ENCODE results near the gene DENND5A.
"Not testable (repeated sequence)": the region's sequence is repeated elsewhere in the genome, so short reads cannot be mapped to it uniquely, and the experiment has no call there.

Gene DENND5A

GRCh38 chr11:9137293-9138132 is 127.6 kb downstream of the DENND5A start:
- DNase-seq = peak; percentile 93

GRCh38 chr11:9136741-9137140 is 128.4 kb downstream of the DENND5A start:
- DNase-seq = no peak

GRCh38 chr11:9133956-9134355 is 131.2 kb downstream of the DENND5A start:
- DNase-seq = no peak

DNA sequence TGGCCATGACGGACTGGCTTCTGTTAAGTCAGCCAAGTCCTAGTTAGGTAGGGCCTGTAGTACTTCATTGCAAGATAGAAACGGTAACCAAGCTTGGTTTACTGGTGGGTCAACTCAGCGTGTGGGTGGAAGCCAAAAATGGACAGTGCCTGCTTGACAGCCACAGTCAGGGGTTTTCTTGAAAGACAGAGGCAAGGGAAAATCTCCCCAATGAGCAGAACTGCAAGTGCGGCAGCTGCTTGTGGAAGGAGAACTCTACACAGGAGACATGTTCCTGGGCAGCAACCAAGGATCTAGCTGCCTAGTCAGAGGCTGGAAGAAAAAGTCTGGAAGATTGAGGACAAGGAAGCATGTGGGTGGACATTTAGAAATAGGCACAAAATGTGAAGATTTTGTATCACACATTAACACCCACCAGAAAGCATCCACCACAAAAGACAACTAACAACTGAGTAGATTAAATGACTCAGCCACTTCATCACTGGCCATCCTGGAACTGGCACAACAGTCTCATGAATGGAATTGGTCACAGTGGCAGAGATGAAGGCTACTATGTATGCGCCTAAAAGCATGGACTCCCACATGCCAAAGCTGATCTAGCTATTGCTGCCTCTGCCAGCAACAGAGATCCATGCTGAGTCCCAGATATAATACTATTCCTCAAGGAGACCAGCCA is 132.8 kb downstream of the DENND5A start:
- no peak for DNase-seq

GRCh38 chr11:9130297-9130696 is 134.9 kb downstream of the DENND5A start:
- DNase-seq = no peak

GRCh38 chr11:9126636-9127035 is 138.5 kb downstream of the DENND5A start:
- no peak for DNase-seq

DNA sequence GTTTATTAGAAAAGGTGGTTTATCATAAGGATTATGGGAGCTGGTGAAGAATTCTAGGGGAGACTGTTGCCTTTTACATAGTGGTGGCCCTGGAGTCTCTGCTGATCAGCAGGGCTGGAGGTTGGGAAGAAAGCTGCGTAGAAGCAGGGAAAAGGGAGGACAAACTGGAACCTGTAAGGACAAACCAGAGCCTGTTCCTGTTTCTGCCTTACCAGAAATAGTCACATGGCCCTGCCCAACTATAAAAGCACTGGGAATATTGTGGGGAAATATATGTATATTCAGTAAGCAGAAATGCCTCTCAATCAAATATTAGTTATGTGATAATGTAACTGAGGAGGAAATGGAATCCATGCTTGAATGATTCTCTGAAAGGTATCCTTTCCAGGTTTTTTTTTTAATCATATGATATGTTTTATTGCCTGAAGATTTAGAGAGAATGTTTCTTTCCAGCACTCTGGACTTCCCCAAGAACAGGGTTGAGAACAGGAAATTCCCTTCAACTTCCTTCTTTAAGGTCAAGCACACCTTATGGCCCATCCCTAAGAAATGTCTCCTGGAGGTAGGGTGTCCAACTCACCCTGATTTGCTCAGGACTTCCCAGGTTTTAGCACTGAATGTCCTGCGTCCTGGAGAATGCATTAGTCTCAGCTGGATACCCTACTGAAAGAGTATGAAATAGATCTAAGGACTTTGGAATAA is 139.8 kb downstream of the DENND5A start:
- DNase-seq = no peak

DNA sequence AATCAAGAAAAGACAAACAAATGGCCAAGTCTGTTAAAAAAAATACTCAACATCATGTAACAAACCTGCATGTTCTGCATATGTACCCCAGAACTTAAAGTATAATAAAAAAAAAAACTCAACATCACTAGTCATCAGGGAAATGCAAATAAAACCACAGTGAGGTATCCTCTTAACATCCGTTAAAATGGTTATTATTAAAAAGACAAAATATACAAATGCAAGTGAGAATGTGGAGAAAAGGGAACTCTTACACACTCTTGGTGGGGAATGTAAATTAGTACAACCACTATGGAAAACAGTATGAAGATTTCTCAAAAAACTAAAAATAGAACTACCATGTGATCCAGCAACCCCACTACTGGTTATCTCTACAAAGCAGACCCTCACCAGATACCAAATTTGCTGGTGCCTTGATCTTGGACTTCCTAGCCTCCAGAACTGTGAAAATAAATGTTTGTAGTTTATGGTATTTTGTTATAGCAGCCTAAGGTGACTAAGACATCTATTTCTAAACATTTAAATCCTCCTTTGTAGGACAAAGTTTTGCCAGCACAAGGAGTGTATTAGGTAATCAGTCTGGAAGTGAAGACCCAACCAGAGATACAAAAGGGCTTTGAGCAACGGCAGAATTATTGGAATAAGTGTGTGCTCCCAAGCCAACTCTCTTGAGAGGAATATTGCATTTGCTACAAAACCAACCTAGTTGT is 141.4 kb downstream of the DENND5A start:
- DNase-seq = no peak

- DNase-seq = no peak
These were observed 143.7 kb downstream of the DENND5A start for GRCh38 chr11:9121469-9121796.

- DNase-seq = no peak
These were observed 144.3 kb downstream of the DENND5A start for GRCh38 chr11:9120664-9121468.

GRCh38 chr11:9118277-9118676 is 146.9 kb downstream of the DENND5A start:
- no peak for DNase-seq

- no peak for DNase-seq
These were observed 153.1 kb downstream of the DENND5A start for GRCh38 chr11:9112075-9112474.

DNA sequence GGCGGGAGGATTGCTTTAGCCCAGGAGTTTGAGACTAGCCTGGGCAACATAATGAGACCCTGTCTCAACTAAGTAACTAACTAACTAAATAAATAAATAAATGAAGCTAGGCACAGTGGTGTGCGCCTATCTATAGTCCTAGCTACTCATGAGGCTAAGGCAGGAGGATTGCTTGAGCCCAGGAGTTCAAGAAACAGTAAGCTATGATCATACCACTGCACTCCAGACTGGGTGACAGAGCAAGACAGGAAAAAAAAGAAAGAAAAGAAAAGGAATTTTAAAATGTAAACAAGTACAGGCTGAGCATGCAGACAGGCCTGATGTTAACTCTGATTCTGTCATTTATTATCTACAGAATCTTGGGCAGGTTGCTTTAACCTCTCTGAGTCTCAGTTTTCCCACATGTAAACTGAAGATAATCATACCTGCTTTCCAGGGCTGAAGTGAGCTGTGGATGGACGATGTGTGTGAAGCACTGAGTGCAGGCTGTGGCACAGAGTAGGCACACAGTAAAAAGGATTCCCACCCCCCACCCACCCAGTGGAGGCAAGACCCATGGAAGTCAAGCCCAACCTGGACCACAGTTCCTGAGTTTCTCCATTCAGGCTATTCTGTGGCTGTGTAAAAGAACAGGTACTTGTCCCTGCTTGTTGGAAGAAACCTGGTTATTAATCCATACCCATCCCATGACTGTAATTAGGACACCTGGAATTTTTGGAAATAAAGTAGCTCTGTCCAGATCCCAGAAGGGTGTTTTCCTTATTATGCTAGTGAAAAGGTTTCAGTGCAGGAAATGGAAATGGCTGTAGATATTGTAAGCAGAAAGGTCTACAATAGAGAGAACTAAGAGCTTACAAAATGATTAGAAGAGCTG is 155.1 kb downstream of the DENND5A start:
- DNase-seq = no peak

GRCh38 chr11:9104580-9104979 is 160.6 kb downstream of the DENND5A start:
- DNase-seq = no peak

DNA sequence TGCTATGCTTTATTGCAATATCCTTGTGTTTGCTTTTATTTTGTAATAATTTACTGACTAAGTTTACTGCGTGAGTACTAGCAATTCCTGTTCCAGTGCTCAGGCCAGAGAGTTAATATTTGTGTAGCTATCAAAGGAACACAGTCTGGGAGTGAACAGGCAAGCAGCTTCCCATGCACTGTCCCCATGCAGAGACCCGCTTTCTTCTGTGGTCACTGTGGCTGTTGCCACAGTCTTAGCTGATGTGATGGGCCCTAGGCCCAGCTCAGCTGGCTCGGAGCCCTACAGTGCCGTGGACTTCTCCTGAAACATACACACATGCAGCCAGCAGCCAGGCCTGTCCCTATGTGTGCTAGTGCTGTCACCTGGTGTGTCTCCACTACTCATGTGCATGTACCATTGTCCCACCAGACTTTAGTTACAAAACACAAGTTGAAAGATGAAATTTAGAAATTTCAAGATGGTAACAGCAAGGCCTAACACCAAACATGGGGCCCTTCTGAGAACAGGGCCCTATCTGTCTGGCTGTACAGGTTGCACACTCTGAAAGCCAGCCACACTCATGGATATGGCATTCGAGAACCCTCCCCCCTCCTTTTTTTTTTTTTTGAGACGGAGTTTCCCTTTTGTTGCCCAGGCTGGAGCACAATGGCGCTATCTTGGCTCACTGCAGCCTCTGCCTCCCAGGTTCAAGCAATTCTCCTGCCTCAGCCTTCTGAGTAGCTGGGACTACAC is 161.4 kb downstream of the DENND5A start:
- DNase-seq = no peak

GRCh38 chr11:9099617-9100016 is 165.5 kb downstream of the DENND5A start:
- no peak for DNase-seq

DNA sequence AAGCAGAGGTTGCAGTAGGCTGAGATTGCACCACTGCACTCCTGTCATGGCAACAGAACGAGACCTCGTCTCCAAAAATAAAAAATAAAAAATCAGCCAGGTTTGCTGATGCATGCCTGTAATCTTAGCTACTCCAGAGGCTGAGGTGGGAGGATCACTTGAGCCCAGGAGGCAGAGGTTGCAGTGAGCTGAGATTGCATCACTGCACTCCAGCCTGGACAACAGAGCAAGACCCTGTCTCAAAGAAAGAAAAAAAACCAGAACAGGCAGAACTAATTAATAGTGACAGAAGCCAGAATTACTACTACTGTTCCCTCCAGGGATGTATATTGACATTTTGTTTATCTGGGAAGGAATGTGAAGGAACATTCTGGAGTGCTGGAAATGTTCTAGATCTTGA is 166.7 kb downstream of the DENND5A start:
- not testable (repeated sequence) for DNase-seq

DNA sequence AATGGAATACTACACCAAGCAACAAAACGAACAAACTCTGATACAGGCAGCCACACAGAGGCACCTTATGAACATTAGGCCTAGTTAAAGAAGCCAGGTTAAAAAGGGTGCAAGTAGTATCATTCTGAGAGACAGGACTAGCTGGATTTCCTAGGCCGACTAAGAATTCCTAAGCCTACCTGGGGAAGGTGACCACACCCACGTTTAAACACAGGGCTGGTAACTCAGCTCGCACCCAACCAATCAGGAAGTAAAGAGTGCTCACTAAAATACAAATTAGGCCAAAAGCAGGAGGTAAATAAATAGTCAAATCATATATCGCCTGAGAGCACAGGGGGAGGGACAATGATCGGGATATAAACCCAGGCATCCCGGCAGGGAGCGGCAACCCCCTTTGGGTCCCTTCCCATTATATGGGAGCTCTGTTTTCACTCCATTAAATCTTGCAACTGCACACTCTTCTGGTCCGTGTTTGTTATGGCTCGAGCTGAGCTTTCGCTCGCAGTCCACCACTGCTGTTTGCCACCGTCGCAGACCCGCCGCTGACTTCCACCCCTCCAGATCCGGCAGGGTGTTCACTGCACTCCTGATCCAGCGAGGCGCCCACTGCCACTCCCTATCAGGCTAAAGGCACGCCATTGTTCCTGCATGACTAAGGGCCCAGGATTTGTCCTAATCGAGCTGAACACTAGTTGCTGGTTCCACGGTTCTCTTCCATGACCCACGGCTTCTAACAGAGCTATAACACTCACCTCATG is 167.8 kb downstream of the DENND5A start:
- DNase-seq = not testable (repeated sequence)

GRCh38 chr11:9096427-9096826 is 168.7 kb downstream of the DENND5A start:
- no peak for DNase-seq

DNA sequence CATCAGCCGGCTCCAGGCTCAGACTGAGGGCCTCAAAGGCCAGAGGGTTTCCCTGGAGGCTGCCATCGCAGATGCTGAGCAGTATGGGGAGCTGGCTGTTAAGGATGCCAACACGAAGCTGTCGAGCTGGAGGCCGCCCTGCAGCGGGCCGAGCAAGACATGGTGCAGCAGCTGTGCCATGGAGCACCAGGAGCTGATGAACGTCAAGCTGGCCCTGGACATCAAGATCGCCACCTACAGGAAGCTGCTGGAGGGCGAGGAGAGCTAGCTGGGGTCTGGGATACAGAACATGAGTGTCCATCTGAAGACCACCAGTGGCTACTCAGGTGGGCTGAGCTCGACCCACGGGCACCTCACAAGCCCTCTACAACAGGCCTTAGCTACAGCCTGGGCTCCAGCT is 169.7 kb downstream of the DENND5A start:
- DNase-seq = no peak
